Chondrocyte (in vitro differentiated cells): ENCODE measurements around the gene AHNAK2. TPM values are rescaled to one million over a fixed set of nuclear protein-coding genes. Genes with fewer than 3 reads are reported as not detected.
A peak's percentile ranks its signal among the peaks of the same experiment; 100 is the strongest.

ENCODE experiments used
- DNase-seq: peaks from one replicate; pipeline ENCODE4 v3.0.0; 2021; ENCODE audit warnings: mixed read lengths, low spot score
- H3K27ac Mint-ChIP-seq: one replicate; pipeline ENCODE4 v1.8.0; 2021; ENCODE audit warnings: mild to moderate bottlenecking, moderate library complexity, mixed read lengths; ENCODE audit not compliant: unreplicated experiment
- H3K27me3 Mint-ChIP-seq: 2 replicates; pipeline ENCODE4 v1.8.0; 2021; ENCODE audit warnings: low read depth, mixed read lengths
- H3K36me3 Mint-ChIP-seq: 2 replicates; pipeline ENCODE4 v1.8.0; 2021; ENCODE audit warnings: low read depth, mixed read lengths
- H3K4me1 Mint-ChIP-seq: 2 replicates; pipeline ENCODE4 v1.8.0; 2021; ENCODE audit warnings: low read depth, mild to moderate bottlenecking, mixed read lengths
- H3K4me3 Mint-ChIP-seq: one replicate; pipeline ENCODE4 v1.8.0; 2021; ENCODE audit warnings: mild to moderate bottlenecking, moderate library complexity, mixed read lengths; ENCODE audit not compliant: unreplicated experiment
- H3K9me3 Mint-ChIP-seq: 2 replicates; pipeline ENCODE4 v1.8.0; 2021; ENCODE audit warnings: low read depth, mixed read lengths
- CTCF ChIP-seq: fragments of 200-600 bp; sonication (generic); IDR thresholded peaks from 2 replicates; pipeline ENCODE4 v1.5.0; 2021; ENCODE audit warnings: antibody characterized with exemption, mild to moderate bottlenecking, moderate library complexity
- total RNA-seq: library from RNA; stranded (reverse); gene quantifications from 3 replicates; pipeline ENCODE4 v1.2.1, GENCODE V29; 2021

The AHNAK2 gene
- total RNA-seq, 1 donor from 2014 or later = 271 TPM

GRCh38 chr14:104973385-104974145 is 4.6 kb downstream of the AHNAK2 start:
- DNase-seq = peak; percentile 99
- Mint-ChIP-seq H3K9me3 (no peaks in the 10 kb centered on the region), H3K27ac (peak overlapping the region; percentile 95), H3K4me3 (peak overlapping the region; percentile 31), H3K4me1 (peaks cover 79% of the 10 kb centered on the region), H3K36me3 (no peaks in the 10 kb centered on the region), H3K27me3 (no peaks in the 10 kb centered on the region)
- peak; percentile 4 for TF ChIP-seq CTCF

- no peaks in the 10 kb centered on the region for H3K9me3 Mint-ChIP-seq
- H3K4me3 Mint-ChIP-seq = no peak overlapping the region
- H3K27me3 Mint-ChIP-seq = no peaks in the 10 kb centered on the region
- DNase-seq = no peak
- TF ChIP-seq CTCF = no peak
- H3K27ac Mint-ChIP-seq = peak overlapping the region; percentile 95
- peaks cover 84% of the 10 kb centered on the region for H3K4me1 Mint-ChIP-seq
- no peaks in the 10 kb centered on the region for H3K36me3 Mint-ChIP-seq
Observed at GRCh38 chr14:104973135-104973384, 5.1 kb downstream of the AHNAK2 start.

- peak; percentile 44 for TF ChIP-seq CTCF
- H3K27ac Mint-ChIP-seq = peak overlapping the region; percentile 95
- no peaks in the 10 kb centered on the region for H3K36me3 Mint-ChIP-seq
- H3K9me3 Mint-ChIP-seq = no peaks in the 10 kb centered on the region
- no peak for DNase-seq
- peak overlapping the region; percentile 32 for H3K4me3 Mint-ChIP-seq
- peaks cover 86% of the 10 kb centered on the region for H3K4me1 Mint-ChIP-seq
- no peaks in the 10 kb centered on the region for H3K27me3 Mint-ChIP-seq
Observed at GRCh38 chr14:104972301-104973134, 5.7 kb downstream of the AHNAK2 start.

- Mint-ChIP-seq H3K4me1 (peaks cover 82% of the 10 kb centered on the region), H3K4me3 (peak overlapping the region; percentile 84), H3K27me3 (no peaks in the 10 kb centered on the region), H3K36me3 (no peaks in the 10 kb centered on the region), H3K9me3 (no peaks in the 10 kb centered on the region), H3K27ac (peak overlapping the region; percentile 95)
- DNase-seq = peak; percentile 60
- no peak for TF ChIP-seq CTCF
Observed at GRCh38 chr14:104971447-104972240, 6.5 kb downstream of the AHNAK2 start.
